HG03342 (cell line): Measurements from ENCODE around the gene PWWP2B.
"Not testable (repeated sequence)": the region's sequence is repeated elsewhere in the genome, so short reads cannot be mapped to it uniquely, and the experiment has no call there.

Experiments used
- ATAC-seq: cut with Tn5 transposase; IDR thresholded peaks from one replicate; pipeline ENCODE4 v1.9.1; 2021; ENCODE audit warnings: mild to moderate bottlenecking, moderate library complexity; ENCODE audit not compliant: unreplicated experiment

The PWWP2B gene

DNA sequence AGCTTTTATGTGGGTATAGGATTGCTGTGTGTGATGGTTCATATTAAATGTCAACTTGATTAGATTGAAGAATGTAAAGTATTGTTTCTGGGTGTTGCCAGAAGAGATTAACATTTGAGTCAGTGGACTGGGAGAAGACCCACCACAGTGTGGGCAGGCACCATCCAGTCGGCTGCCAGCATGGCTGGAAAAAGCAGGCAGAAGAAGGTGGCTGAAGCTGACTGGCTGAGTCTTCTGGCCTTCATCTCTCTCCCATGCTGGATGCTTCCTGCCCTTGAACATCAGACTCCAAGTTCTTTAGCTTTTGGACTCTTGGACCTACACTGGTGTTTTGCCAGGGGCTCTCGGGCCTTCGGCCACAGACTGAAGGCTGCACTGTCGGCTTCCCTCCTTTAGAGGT lies 16.0 kb upstream of the PWWP2B start:
- ATAC-seq: not testable (repeated sequence)

GRCh38 chr10:132381741-132382140 lies 15.3 kb upstream of the PWWP2B start:
- ATAC-seq: no peak

GRCh38 chr10:132382231-132382922 lies 14.6 kb upstream of the PWWP2B start:
- ATAC-seq: no peak

- no peak for ATAC-seq
Observed at GRCh38 chr10:132383101-132383500, 13.9 kb upstream of the PWWP2B start.

- no peak for ATAC-seq
Observed at GRCh38 chr10:132383751-132384196, 13.2 kb upstream of the PWWP2B start.

DNA sequence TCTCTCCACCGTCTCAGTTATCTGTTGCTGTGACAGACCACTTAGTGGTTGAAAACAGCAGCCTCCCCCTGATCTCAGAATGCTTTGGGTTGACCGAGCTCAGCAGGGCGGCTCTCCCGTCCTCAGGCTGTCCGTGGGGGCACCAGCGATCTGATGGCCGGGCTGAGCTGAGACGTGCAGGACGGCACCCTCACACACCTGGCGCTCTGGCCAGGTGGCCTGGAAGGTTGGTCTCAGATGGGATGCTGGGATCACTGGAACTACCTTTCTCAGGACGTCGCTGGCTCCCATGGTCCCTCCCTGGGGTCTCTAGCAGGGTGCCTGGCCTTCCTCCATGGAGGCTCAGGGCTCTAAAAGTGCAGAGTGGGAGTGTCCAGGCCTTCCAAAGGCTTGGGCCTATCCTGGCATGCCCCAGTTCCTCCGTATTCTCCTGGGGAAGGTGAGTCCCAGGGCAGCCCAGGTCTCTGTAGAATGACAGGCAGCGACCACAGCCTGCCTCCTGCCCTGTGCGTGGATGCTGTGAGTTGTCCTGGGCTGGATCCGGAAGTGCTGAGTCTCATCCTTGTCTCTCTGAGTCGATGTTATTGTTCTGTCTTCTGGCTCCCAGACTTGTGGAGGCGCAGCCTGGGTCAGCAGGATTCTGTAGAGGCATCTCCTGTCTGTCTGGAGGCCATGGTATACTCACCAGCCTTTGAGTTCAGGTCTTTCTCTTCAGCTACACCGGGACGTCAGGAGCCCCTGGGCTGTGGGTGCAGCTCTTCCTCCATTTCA lies 12.2 kb upstream of the PWWP2B start:
- no peak for ATAC-seq

- ATAC-seq: no peak
Observed at GRCh38 chr10:132385389-132385667, 11.7 kb upstream of the PWWP2B start.

GRCh38 chr10:132385721-132386418 lies 11.1 kb upstream of the PWWP2B start:
- no peak for ATAC-seq

DNA sequence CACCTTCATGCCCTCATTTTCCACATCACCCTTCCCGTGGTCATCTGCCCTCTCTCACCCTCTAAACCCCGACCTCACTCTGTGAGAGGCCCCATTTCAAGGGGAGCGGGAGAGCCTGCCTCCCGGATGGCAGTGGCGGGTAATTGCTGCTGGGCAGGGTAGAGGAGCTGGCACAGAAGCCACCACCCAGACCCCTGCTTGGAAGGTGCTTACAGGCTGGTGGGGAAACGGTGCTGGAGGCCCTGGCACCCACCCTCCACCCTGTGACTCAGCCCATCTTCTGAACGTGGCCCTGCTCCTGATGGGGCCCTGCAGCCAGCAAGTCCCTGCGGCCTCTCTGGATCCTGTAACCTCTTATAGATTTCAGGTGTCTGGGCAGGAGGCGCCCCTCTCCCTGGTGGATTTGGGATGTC lies 10.6 kb upstream of the PWWP2B start:
- ATAC-seq: no peak

DNA sequence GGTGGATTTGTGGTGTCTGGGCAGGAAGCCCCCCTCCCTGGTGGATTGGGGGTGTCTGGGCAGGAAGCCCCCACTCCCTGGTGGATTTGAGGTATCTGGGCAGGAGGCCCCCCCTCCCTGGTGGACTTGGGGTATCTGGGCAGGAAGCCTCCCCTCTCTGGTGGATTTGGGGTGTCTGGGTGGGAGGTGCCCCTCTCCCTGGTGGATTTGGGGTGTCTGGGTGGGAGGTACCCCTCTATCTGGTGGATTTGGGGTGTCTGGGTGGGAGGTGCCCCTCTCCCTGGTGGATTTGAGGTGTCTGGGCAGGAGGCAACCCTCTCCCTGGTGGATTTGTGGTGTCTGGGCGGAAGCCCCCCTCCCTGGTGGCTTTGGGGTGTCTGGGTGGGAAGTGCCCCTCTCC lies 10.1 kb upstream of the PWWP2B start:
- not testable (repeated sequence) for ATAC-seq

- ATAC-seq: peak; percentile 62
Observed at GRCh38 chr10:132387764-132388210, 9.2 kb upstream of the PWWP2B start.

GRCh38 chr10:132388891-132389432 lies 8.0 kb upstream of the PWWP2B start:
- no peak for ATAC-seq

GRCh38 chr10:132389433-132390169 lies 7.4 kb upstream of the PWWP2B start:
- ATAC-seq: no peak

DNA sequence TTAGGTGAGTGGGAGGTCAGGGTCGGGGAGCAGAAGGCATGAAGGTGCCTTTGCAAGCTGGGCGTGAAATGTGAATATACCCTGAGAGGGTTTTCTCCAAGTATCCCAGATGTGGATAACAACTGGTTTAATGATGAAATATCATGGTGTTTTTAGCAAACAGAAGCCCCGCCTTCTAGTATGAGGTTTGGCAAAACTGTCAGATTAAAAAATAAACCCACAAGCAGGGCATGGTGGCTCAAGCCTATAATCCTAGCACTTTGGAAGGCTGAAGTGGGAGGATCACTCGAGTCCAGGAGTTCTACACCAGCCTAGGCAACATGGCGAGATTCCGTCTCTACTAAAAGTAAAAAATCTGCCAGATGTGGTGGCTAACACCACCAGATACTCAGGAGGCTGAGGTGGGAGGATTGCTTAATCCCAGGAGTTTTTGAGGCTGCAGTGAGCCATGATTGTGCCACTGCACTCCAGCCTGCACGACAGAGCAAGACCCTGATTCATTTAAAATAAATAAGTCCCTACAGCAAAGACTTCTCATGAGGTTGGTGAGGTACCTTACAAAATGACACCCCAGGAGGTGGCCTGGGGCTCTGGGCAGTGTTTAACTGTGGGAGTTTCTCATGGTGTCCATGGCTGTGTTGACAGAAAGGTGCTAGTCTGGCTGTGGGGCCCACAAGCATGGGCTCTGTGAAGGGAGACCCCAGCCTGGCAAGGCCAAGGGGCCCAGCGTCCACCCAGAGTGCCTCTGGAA lies 6.7 kb upstream of the PWWP2B start:
- no peak for ATAC-seq

DNA sequence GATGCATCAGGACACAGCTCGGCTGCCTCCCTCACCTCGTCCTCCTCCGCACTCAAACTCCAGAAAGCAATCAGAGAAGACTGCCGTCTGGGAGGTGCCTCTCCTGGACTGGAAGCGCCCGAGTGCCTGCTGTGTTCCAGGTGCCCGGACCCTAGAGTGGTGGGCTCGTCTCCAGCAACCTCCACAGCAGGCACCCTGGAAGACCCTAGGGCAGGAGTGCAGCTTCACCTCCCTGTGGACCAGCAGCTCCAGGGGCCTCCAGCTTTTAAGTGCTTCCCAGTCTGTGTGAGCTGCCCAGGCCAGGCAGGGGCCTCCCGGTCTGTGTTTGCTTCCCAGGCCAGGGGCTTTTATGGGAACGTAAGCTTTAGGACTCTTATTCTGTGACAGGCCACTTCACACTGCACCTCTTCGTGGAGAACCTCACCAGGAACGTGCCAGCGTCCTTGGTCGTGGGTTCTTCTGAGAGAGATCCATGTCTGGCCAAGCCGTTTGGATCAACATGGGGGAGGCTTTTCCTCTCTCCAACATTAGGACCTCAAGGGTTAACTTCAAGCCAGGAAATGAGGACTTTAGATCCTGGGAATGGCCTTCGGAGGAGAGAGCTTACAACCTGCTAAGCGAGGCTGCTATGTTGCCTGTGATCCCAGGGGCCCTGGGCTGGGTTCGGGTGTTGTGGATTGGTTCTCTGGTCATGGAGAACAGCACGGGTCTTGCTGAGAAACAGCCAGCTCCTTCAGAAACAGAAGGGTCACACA lies 5.9 kb upstream of the PWWP2B start:
- ATAC-seq: no peak

DNA sequence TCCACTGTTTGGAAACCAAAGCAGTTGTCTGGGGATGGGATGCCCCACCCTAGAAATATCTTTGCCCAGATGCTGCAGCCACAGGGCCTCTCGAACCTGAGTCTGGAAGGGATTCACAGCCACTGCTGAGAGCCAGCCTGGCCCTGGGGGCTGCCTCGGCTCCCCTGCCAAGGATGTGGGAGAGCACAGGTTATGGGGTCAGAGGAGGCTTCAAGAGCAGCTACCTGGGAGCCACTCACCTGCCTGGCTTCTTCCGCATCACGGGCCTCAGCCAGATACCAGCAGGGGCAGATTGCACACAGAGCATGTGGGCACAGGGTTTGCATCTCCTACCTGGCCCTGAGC lies 5.4 kb upstream of the PWWP2B start:
- ATAC-seq: no peak

- ATAC-seq: no peak
Observed at GRCh38 chr10:132392184-132392800, 4.7 kb upstream of the PWWP2B start.

DNA sequence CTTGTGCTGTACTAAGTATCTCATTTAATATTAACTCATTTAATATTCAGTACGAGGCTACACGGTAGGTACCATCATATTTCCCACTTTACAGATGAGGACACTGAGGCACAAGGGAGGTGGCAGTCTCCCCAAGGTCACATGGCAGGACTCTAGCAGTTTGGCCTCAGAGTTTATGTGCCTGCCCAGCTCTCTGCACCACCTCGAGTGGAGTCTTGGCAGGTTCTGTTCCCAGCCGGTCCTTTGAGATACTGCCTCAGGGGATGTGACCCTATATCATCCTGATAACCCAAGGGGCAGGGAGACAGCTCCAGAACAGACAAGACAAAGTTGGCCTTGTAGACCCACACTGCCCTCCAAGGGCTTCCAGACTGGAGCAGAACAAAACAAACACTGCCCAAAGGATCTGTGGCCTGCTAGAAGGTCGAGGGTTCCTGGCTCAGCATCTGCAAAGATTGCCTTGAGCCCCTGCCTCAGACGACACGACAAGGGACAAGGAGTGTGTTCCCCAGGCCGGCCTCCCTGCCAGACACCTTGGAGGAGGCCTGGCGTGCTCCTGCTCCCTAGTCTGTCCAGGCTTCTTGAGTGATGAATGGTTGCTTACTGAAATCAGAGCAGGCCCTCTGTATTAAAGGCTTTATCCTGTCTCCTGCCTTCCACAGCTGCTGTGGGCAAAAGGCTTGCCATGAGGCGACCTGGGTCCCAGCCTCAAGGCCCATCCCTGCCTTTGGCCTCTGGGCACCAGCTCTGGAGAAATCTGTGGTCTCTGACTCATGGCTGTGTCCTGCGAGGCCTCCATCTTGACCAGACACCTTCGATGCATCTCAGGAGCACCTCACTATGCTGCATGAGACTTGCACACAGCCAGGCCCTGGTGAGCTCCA lies 3.9 kb upstream of the PWWP2B start:
- no peak for ATAC-seq
